Measurements from ENCODE around the gene ANKRD66.

Gene ANKRD66

GRCh38 chr6:46794068-46794467 lies 47.3 kb downstream of the ANKRD66 start:
- TF ChIP-seq CTCF (IDR thresholded peaks at IDR 0.05; ENCODE audit: low read depth, low read length, missing control alignments): no peak
- in situ Hi-C loops (cut with HindIII; ENCODE audit: low sequenced_read_pairs): no loop called here
- H3K4me3 ChIP-seq (ENCODE audit: low read depth, low read length): no peak overlapping the region
- DNase-seq (ENCODE audit: low read depth): no peak

- no peak overlapping the region for H3K4me3 ChIP-seq (ENCODE audit: low read depth, low read length)
- DNase-seq (ENCODE audit: low read depth): no peak
- in situ Hi-C loops (cut with HindIII; ENCODE audit: low sequenced_read_pairs): no loop called here
- no peak for TF ChIP-seq CTCF (IDR thresholded peaks at IDR 0.05; ENCODE audit: low read depth, low read length, missing control alignments)
Observed at GRCh38 chr6:46795816-46796215, 49.1 kb downstream of the ANKRD66 start.

GRCh38 chr6:46796848-46797580 lies 50.3 kb downstream of the ANKRD66 start:
- no peak for DNase-seq (ENCODE audit: low read depth)
- H3K4me3 ChIP-seq (ENCODE audit: low read depth, low read length): no peak overlapping the region
- no peak for TF ChIP-seq CTCF (IDR thresholded peaks at IDR 0.05; ENCODE audit: low read depth, low read length, missing control alignments)
- in situ Hi-C loops (cut with HindIII; ENCODE audit: low sequenced_read_pairs): no loop called here

GRCh38 chr6:46799657-46800056 lies 52.9 kb downstream of the ANKRD66 start:
- in situ Hi-C loops (cut with HindIII; ENCODE audit: low sequenced_read_pairs): no loop called here
- no peak for TF ChIP-seq CTCF (IDR thresholded peaks at IDR 0.05; ENCODE audit: low read depth, low read length, missing control alignments)
- no peak for DNase-seq (ENCODE audit: low read depth)
- H3K4me3 ChIP-seq (ENCODE audit: low read depth, low read length): no peak overlapping the region

- in situ Hi-C loops (cut with HindIII; ENCODE audit: low sequenced_read_pairs): no loop called here
- no peak for TF ChIP-seq CTCF (IDR thresholded peaks at IDR 0.05; ENCODE audit: low read depth, low read length, missing control alignments)
- DNase-seq (ENCODE audit: low read depth): no peak
- no peak overlapping the region for H3K4me3 ChIP-seq (ENCODE audit: low read depth, low read length)
Observed at GRCh38 chr6:46808806-46809205, 62.1 kb downstream of the ANKRD66 start.
